H1 (cell line): ENCODE measurements around the gene BTBD9. TPM values are rescaled to one million over a fixed set of nuclear protein-coding genes. Genes with fewer than 3 reads are reported as not detected.

Experiments used
- CHD7 ChIP-seq: fragments of 300-600 bp; sonication (generic); IDR thresholded peaks from 2 replicates; pipeline ENCODE4 v1.7.1; 2012; ENCODE audit warnings: low read length, moderate library complexity, mild to moderate bottlenecking, inconsistent platforms; ENCODE audit not compliant: insufficient replicate concordance
- KDM4A ChIP-seq: IDR thresholded peaks from one replicate; pipeline ENCODE4 v1.7.1; 2012; ENCODE audit warnings: low read depth, mild to moderate bottlenecking, moderate library complexity, low read length, inconsistent platforms; ENCODE audit not compliant: severe bottlenecking
- SP2 ChIP-seq: IDR thresholded peaks from 2 replicates; pipeline ENCODE4 v1.6.1; 2012; ENCODE audit warnings: mild to moderate bottlenecking, low read length, inconsistent platforms
- polyA plus RNA-seq, 7 experiments: library from polyadenylated mRNA; depleted of rRNA in 3 of 7; stranded (reverse) in 5 of 7; unstranded in 2 of 7; fragments of >200 nt in 5 of 7; fragments of 200-250 nt in 2 of 7; gene quantifications; 1 replicate in 5 of 7; 2 replicates in 1 of 7; 4 replicates in 1 of 7; pipeline versions ENCODE4 v1.2.1 to v1.2.3, GENCODE V29; 2011 to 2013; ENCODE audit warnings: missing spikeins in 2 of 7, mixed read lengths in 2 of 7
- total RNA-seq: library from RNA; stranded (reverse); fragmentation: NEBNext Ultra II Directional; extraction: Animal tissue kit (Norgen Biotek cat#: 25700); gene quantifications from 2 replicates; pipeline ENCODE4 v1.2.1, GENCODE V29; 2021

BTBD9 gene
- total and polyA plus RNA-seq, 2 of the 8 experiments (the other 6 are each of a cell fraction or from before 2014, with no cell fraction given): 0.92 to 4.1 TPM

- TF ChIP-seq CHD7 (no peak), SP2 (no peak), KDM4A (no peak)
Measured at GRCh38 chr6:38152620-38153019, 487.1 kb downstream of the BTBD9 start (continued).
